Smooth muscle cell (in vitro differentiated cells): Measurements from ENCODE around the gene SH3BP4. TPM values are rescaled to one million over a fixed set of nuclear protein-coding genes. Genes with fewer than 3 reads are reported as not detected.

Experiments
- DNase-seq: peaks from one replicate; lab custom pipeline; 2025; ENCODE audit not compliant: unreplicated experiment; lab: John Stamatoyannopoulos, UW
- H2AFZ ChIP-seq: fragments of 200-600 bp; sonication (generic); 2 replicates; pipeline ENCODE4 v1.6.0; 2016; ENCODE audit warnings: antibody characterized with exemption, low read depth, mild to moderate bottlenecking
- H3F3A ChIP-seq: fragments of 200-600 bp; sonication (generic); 2 replicates; pipeline ENCODE4 v1.6.0; 2017; ENCODE audit warnings: antibody characterized with exemption, low read depth
- H3K27ac ChIP-seq: fragments of 200-600 bp; sonication (generic); 2 replicates; pipeline ENCODE4 v1.5.1; 2016; ENCODE audit warnings: low read depth, mild to moderate bottlenecking
- H3K27me3 ChIP-seq: fragments of 200-600 bp; sonication (generic); 2 replicates; pipeline ENCODE4 v1.6.1; 2016; ENCODE audit warnings: low read depth, mild to moderate bottlenecking
- H3K36me3 ChIP-seq: fragments of 200-600 bp; sonication (generic); 2 replicates; pipeline ENCODE4 v1.5.1; 2016; ENCODE audit warnings: low read depth
- H3K4me1 ChIP-seq: fragments of 200-600 bp; sonication (generic); 2 replicates; pipeline ENCODE4 v1.5.1; 2016; ENCODE audit warnings: low read depth
- H3K4me2 ChIP-seq: fragments of 200-600 bp; sonication (generic); 2 replicates; pipeline ENCODE4 v1.6.0; 2016; ENCODE audit warnings: mild to moderate bottlenecking
- H3K4me3 ChIP-seq: fragments of 200-600 bp; sonication (generic); 2 replicates; pipeline ENCODE4 v1.5.1; 2016; ENCODE audit warnings: mild to moderate bottlenecking
- H3K79me2 ChIP-seq: fragments of 200-600 bp; sonication (generic); 2 replicates; pipeline ENCODE4 v1.6.0; 2016; ENCODE audit warnings: low read depth, mild to moderate bottlenecking
- H3K9ac ChIP-seq: fragments of 200-600 bp; sonication (generic); 2 replicates; pipeline ENCODE4 v1.6.0; 2016; ENCODE audit warnings: low read depth
- H3K9me3 ChIP-seq: fragments of 200-600 bp; sonication (generic); replicated peaks from 2 replicates; pipeline ENCODE4 v1.5.1; 2016; ENCODE audit warnings: low read depth
- H4K20me1 ChIP-seq: fragments of 200-600 bp; sonication (generic); 2 replicates; pipeline ENCODE4 v1.6.0; 2016; ENCODE audit warnings: low read depth
- CTCF ChIP-seq: fragments of 200-600 bp; sonication (generic); IDR thresholded peaks from 2 replicates; pipeline ENCODE4 v1.5.1; 2017; ENCODE audit warnings: borderline replicate concordance, mild to moderate bottlenecking, antibody characterized with exemption; ENCODE audit not compliant: insufficient read depth, poor library complexity, severe bottlenecking
- WGBS: methylation state at CpG from one replicate; pipeline ENCODE4 v1.1.7; 2016; ENCODE audit warnings: low lambda C conversion rate; 5-methylcytosine and 5-hydroxymethylcytosine counted together
- polyA plus RNA-seq: library from polyadenylated mRNA; unstranded; fragments of >200 nt; fragmentation: Nextera tagmentation; extraction: Ambion mirVana; gene quantifications from 2 replicates; pipeline ENCODE4 v1.2.1, GENCODE V29; 2016
- total RNA-seq: library from RNA; depleted of rRNA; stranded (reverse); fragments of >200 nt; gene quantifications from 2 replicates; pipeline ENCODE4 v1.2.3, GENCODE V29; 2014

SH3BP4 gene
- total and polyA plus RNA-seq, 2 experiments from 2014 or later = 38.9 to 47.7 TPM

- Histone ChIP-seq H3K9ac (no peak overlapping the region), H3K79me2 (peaks cover 90% of the 10 kb centered on the region), H3K27ac (no peak overlapping the region), H3K36me3 (no peaks in the 10 kb centered on the region), H3F3A (peaks cover 15% of the 10 kb centered on the region), H3K4me3 (no peak overlapping the region), H4K20me1 (peaks cover 100% of the 10 kb centered on the region), H3K9me3 (no peaks in the 10 kb centered on the region), H3K4me1 (peaks cover 32% of the 10 kb centered on the region), H2AFZ (no peak overlapping the region), H3K4me2 (no peak overlapping the region), H3K27me3 (no peaks in the 10 kb centered on the region)
- no peak for DNase-seq
- TF ChIP-seq CTCF = no peak
- WGBS = 100% methylated on average over 7 of the region's 7 CpGs
Measured at GRCh38 chr2:234987754-234988153, 35.9 kb downstream of the SH3BP4 start.

- Histone ChIP-seq H3F3A (peaks cover 8% of the 10 kb centered on the region), H2AFZ (no peak overlapping the region), H3K4me2 (no peak overlapping the region), H3K27me3 (no peaks in the 10 kb centered on the region), H4K20me1 (peaks cover 100% of the 10 kb centered on the region), H3K4me1 (peaks cover 25% of the 10 kb centered on the region), H3K9me3 (no peaks in the 10 kb centered on the region), H3K4me3 (no peak overlapping the region), H3K79me2 (peaks cover 93% of the 10 kb centered on the region), H3K36me3 (no peaks in the 10 kb centered on the region), H3K27ac (no peak overlapping the region), H3K9ac (no peak overlapping the region)
- no peak for TF ChIP-seq CTCF
- no peak for DNase-seq
- WGBS = over 99% methylated on average over 14 of the region's 14 CpGs
Measured at GRCh38 chr2:234988491-234988890, 36.7 kb downstream of the SH3BP4 start.

GRCh38 chr2:234989183-234989701 is 37.4 kb downstream of the SH3BP4 start:
- no peak overlapping the region for H3K4me3 ChIP-seq
- H3F3A ChIP-seq = peaks cover 2% of the 10 kb centered on the region
- peaks cover 100% of the 10 kb centered on the region for H4K20me1 ChIP-seq
- TF ChIP-seq CTCF = no peak
- H3K4me2 ChIP-seq = no peak overlapping the region
- H3K79me2 ChIP-seq = peaks cover 100% of the 10 kb centered on the region
- no peaks in the 10 kb centered on the region for H3K27me3 ChIP-seq
- no peak for DNase-seq
- no peaks in the 10 kb centered on the region for H3K9me3 ChIP-seq
- WGBS = 98% methylated on average over 13 of the region's 13 CpGs
- H3K9ac ChIP-seq = no peak overlapping the region
- peaks cover 25% of the 10 kb centered on the region for H3K4me1 ChIP-seq
- no peaks in the 10 kb centered on the region for H3K36me3 ChIP-seq
- no peak overlapping the region for H2AFZ ChIP-seq
- no peak overlapping the region for H3K27ac ChIP-seq

GRCh38 chr2:234990300-234990699 is 38.5 kb downstream of the SH3BP4 start:
- no peak overlapping the region for H3K4me3 ChIP-seq
- 97% methylated on average over 7 of the region's 7 CpGs for WGBS
- no peak for DNase-seq
- H3K9me3 ChIP-seq = no peaks in the 10 kb centered on the region
- H3K79me2 ChIP-seq = peaks cover 100% of the 10 kb centered on the region
- no peak overlapping the region for H3K9ac ChIP-seq
- H4K20me1 ChIP-seq = peaks cover 100% of the 10 kb centered on the region
- no peaks in the 10 kb centered on the region for H3F3A ChIP-seq
- H3K36me3 ChIP-seq = no peaks in the 10 kb centered on the region
- no peaks in the 10 kb centered on the region for H3K27me3 ChIP-seq
- peaks cover 29% of the 10 kb centered on the region for H3K4me1 ChIP-seq
- H3K27ac ChIP-seq = no peak overlapping the region
- H2AFZ ChIP-seq = no peak overlapping the region
- no peak overlapping the region for H3K4me2 ChIP-seq
- TF ChIP-seq CTCF = no peak
